Activated T-cell treated with anti-CD3 and anti-CD28 coated beads for 48 hours (primary cell): ENCODE measurements around the gene LVRN.

Experiments
- DNase-seq: peaks from one replicate; pipeline ENCODE4 v3.0.0-alpha.2; 2020; ENCODE audit warnings: low read depth

Gene LVRN

GRCh38 chr5:116023619-116024018, 61.3 kb downstream of the LVRN start:
- no peak for DNase-seq

- no peak for DNase-seq
These were observed 63.6 kb downstream of the LVRN start for GRCh38 chr5:116025866-116026265.

GRCh38 chr5:116032094-116032517, 69.8 kb downstream of the LVRN start, which contains the start of gene ARL14EPL:
TSS of gene ARL14EPL (plus strand) at chr5:116032472. CDS start at chr5:116051466, 18,994 bp downstream.
- DNase-seq = no peak

DNA sequence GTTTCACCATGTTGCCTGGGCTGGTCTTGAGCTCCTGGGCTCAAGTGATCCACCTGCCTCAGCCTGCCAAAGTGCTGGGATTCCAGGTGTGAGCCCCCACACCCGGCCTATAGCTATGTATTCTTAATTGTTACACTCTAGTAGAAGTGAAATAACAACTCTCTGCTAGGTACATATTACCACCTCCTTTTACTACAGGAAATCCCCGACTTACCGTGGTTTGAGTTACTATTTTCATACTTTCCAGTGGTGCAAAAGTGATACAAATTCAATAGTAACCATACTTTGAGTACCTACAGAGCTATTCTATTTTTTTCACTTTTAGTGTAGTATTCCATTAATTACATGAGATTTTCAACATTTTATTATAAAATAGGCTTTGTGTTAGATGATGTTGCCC, 70.7 kb downstream of the LVRN start:
- DNase-seq = no peak

GRCh38 chr5:116035123-116035522, 72.8 kb downstream of the LVRN start:
- DNase-seq = no peak

DNA sequence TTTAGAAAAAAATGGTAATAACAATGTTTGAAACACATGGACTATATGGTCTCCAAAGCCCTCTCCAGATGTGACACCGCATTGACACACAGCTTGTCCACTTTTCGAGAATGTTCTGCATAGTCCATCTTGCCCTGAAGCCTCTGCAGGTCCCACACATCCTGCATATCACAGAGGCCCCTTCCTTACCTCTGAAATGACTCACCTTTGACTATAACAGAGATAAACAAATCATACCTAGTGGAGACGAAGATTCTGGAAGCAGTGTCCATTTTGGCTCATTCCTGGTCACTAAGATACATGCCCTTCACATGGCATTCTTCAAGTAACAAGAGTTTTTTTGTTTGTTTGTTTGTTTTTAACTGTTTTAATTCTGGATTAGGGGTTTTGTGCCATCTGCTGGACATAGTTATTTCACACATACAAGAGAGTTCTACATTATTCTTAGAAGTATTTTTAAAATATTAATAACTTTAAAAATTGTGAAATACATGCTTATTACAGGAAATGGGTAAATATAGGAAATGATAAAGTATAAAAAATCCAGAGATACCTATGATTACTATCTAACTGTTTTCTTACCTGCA, 75.1 kb downstream of the LVRN start:
- DNase-seq = no peak

GRCh38 chr5:116038817-116039216, 76.5 kb downstream of the LVRN start:
- no peak for DNase-seq

GRCh38 chr5:116042375-116042774, 80.1 kb downstream of the LVRN start:
- DNase-seq = no peak

GRCh38 chr5:116044073-116044472, 81.8 kb downstream of the LVRN start:
- DNase-seq = no peak

DNA sequence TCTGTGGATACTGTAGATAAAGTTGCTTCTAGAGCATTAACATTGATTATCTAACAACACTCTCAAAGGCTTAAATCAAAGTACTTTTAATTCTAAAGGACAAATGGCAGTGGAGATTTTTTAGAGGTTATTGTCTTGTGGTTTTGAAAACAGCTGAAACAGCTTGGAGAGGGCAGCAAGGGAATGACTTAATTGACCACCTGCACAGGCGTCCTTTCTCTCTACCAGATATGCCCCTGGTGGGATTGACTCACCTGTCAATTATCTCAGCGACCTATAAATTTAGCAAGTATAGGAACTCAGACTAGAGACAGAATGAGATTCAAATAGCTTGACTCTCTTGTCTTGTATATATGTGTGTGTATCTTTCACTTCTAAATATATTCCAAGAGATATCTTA, 83.5 kb downstream of the LVRN start:
- DNase-seq = no peak

DNA sequence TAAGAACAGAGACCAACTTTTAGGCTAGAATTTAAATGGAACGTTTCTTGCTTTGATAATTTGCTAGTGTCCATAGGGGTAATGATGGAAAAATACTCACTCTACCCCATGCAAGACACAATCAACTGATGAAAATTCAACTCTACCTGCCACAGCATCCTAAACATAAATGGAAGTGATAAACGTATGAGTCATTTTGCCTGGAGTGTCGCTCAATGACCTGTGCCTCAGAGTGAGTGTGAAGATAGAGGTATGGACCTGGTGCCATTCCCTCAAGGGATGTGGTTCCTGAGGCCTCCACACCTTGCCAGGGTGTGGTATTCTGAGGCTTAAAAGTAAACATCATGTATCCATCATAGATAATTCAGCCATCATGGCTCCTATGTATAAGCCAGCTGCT, 84.0 kb downstream of the LVRN start:
- no peak for DNase-seq

DNA sequence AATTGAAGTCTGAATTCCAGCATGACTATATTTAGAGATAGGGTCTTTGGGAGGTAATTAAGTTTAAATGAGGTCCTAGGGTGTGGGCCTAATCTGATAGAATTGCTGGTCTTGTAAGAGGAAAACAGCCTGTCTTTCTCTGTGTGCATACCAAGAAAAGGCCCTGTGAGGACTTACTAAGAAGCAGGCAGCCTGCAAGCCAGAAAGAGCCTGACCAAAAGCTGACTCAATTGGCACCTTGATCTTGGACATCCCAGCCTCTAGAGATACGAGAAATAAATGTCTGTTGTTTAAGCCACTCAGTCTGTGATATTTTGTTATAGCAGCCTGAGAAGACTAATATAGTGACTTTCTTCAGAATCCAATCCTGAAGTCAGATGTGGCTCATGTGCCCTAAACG, 84.5 kb downstream of the LVRN start:
- no peak for DNase-seq

DNA sequence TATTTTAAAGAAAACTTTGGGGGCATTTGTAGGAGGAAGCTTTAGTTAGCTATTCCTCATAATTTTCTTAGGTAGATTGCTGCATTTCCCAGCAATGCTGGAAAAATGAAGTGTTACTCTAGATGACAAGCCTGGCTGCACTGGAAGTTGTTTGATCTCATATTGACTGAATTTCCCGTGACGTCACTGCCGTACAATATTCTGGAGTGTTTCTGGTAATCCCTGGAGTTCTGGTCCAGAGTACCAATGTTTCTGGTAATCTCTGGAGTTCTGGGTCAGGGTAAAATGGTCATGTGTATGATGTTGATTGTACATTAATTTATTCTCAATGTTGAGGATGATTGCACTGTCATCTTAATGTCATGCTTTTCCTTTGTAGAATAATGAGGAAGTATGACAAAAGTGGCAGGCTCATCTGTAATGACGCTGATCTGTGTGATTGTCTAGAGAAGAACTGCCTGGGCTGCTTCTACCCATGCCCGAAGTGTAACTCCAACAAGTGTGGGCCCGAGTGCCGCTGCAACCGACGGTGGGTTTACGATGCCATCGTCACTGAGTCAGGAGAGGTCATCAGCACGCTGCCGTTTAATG, 96.2 kb downstream of the LVRN start:
- no peak for DNase-seq

DNA sequence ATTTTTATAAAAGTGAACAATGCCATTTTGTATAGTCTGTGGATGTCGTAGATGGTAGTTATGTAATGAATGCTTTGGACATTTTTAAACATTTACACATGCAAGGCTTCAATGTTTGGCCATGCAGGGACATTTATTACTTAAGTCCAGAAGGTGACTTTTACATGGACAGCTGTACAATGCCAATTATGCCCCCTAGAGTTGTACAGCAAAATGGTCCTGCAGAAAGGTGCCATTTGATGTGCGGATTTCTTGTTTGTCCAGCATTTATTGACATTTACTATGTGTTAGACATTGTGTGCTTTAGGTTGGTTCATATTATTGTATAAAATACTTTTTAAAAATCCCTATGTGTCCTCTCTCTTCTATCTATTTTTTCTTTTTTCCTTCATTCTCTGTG, 100.1 kb downstream of the LVRN start:
- no peak for DNase-seq

- DNase-seq = no peak
These were observed 101.7 kb downstream of the LVRN start for GRCh38 chr5:116063950-116064349.

DNA sequence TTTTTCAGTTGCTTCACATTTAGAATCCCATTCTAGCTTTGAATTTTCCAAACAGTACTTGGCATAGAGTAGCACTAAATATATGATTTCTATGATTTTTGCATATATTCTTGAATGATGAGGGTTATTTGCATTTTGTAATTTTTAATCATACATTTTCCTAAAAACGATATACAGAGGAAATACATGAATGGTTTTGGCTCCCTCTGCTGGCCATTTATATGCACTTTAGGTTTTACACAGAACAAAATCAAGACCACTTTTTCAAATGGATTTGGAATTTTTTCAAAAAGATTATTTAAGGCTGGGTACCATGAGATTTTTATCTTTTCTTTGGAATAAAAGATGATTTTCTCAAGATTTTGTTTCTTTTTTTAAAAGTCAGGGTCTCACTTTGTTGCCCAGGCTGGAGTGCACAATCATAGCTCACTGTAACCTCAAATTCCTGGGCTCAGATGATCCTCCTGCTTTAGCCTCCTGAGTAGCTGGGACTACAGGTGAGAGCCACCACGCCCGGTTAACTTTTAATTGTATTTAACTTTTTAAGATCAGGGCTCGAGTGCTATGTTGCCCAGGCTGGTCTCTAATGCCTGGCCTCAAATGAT, 105.9 kb downstream of the LVRN start:
- no peak for DNase-seq

GRCh38 chr5:116071211-116071610, 108.9 kb downstream of the LVRN start:
- no peak for DNase-seq

DNA sequence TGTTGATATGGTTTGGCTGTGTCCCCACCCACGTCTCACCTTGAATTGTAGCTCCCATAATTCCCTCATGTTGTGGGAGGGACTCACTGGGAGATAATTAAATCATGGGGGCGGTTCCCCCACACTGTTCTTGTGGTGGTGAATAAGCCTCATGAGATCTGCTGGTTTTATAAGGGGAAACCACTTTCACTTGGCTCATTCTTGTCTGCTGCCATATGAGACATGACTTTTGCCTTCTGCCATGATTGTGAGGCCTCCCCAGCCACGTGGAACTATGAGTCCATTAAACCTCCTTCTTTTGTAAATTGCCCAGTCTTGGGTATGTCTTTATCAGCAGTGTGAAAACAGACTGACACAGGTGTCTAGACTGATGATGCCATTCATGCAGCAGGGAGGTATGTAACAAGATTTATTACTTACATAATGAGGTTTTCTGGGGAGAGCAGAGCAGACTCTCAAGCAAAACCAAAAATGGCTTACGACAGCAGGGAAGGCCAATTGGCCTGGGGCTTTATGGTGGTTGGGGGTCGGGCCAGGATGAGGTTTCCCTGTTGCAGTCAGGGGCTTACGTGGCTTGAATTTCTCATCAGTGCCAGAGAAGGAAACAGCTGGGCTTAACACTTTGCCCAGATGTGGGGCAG, 113.0 kb downstream of the LVRN start:
- no peak for DNase-seq

DNA sequence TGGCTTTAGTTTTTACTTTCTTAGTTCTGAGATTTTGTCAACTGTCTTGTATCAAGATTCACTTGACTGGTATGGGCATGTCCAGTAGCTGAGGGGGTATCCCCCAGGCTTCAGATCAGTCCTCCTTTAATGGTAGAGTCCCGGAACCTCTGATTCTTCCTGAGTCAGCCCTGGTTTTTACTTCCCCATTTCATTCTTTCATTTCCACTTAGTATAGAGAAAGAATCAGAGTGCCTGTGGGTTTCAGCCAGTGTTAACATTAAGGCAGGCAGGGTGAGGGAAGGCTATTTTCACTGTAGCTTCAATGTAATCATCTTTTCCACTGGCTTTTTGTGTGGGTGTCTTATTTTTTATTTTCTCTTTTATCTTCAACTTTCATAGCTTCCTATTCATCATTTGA, 114.2 kb downstream of the LVRN start:
- no peak for DNase-seq
